Stimulated activated naive CD8-positive, alpha-beta T cell treated with anti-CD3 and anti-CD28 coated beads, Interleukin-15, Interleukin-2, amounts not matched to agents 100 ng/mL and 50 ng/mL, for 24 hours (primary cell): ENCODE results near the gene HIVEP1.
"Not testable (repeated sequence)": the region's sequence is repeated elsewhere in the genome, so short reads cannot be mapped to it uniquely, and the experiment has no call there.

Source experiments
- H3K27ac Mint-ChIP-seq: one replicate; pipeline ENCODE4 v1.8.0; 2021; ENCODE audit warnings: mild to moderate bottlenecking, mixed read lengths
- H3K27me3 Mint-ChIP-seq: one replicate; pipeline ENCODE4 v1.8.0; 2021; ENCODE audit warnings: mixed read lengths
- H3K36me3 Mint-ChIP-seq: one replicate; pipeline ENCODE4 v1.8.0; 2021; ENCODE audit warnings: low read depth, mixed read lengths
- H3K4me1 Mint-ChIP-seq: one replicate; pipeline ENCODE4 v1.8.0; 2021; ENCODE audit warnings: low read depth, mixed read lengths
- H3K4me3 Mint-ChIP-seq: one replicate; pipeline ENCODE4 v1.8.0; 2021; ENCODE audit warnings: mild to moderate bottlenecking, mixed read lengths
- H3K9me3 Mint-ChIP-seq: one replicate; pipeline ENCODE4 v1.8.0; 2021; ENCODE audit warnings: mixed read lengths

The HIVEP1 gene

DNA sequence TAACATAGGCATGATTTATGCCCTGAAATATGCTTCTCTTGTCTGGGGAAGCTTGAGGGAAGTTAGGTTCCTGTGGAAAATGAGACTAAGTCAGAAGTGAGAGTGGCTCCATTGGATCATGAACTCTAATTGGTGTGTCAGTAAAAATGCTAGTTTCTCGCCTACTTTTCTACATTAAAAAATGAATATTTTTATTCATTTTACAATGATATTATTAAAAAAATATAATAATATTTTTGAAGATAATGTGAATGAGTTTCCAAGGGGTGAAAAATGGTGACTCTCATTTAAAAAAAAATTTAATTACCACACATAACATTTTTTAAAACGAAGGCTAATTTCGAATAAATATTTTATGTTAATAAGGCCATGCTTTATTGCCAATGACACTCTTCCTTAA, 84.2 kb downstream of the HIVEP1 start:
- Mint-ChIP-seq H3K9me3 (no peaks in the 10 kb centered on the region), H3K4me3 (no peak overlapping the region), H3K27me3 (no peaks in the 10 kb centered on the region), H3K4me1 (peaks cover 20% of the 10 kb centered on the region), H3K27ac (no peak overlapping the region), H3K36me3 (peaks cover 35% of the 10 kb centered on the region)

DNA sequence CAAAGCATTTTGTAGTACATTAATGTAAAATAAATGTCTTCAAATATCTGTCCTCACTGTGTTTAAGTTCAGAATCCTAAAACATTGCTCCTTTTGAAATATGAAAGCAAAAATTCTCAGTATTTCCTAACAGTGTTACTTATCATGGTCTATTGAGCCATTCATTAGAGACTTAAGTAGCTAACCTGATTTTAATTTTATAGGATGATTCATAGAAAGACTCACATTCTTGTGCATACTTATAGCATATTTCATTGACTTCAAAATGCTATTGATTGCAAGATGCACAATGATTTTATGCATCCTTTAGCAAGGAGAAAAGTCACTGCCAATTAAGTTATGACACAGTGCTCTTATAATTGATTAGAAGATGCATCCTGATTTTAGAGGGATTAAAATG, 85.7 kb downstream of the HIVEP1 start:
- Mint-ChIP-seq H3K36me3 (peaks cover 23% of the 10 kb centered on the region), H3K9me3 (no peaks in the 10 kb centered on the region), H3K27ac (no peak overlapping the region), H3K27me3 (no peaks in the 10 kb centered on the region), H3K4me1 (peaks cover 31% of the 10 kb centered on the region), H3K4me3 (no peak overlapping the region)

DNA sequence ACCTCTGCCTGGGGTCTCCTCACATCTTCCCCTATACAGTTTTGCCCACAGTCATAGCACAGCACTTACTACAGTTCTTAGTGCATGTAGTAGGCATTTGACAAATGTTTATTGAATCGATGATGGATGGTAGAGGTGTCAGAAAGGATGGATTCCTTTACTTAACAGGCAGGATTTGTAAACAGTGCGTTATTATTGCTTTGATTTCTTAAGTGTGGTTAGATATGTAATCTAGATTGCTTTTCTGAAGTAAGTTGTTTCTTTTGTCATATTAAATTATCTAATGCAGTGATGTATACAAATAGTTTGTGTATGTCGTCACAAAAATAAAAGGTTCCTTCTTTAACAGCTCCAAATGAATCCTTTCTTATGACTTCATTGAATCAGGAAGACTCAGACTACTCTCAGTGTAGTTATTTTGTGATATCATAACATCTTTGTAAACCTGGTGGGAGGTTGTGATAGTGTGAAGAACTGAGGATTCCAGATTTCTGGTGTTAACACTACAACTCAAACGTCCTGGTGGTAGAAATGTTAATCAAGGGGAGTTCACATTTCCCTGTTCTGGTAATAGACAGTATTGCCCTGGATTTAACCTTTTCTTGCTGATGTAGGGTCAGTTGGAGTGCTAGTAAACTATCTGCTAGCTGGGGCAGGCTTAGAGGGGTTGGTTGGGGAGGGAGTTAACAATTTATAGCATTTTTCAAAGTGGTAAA, 87.7 kb downstream of the HIVEP1 start:
- H3K4me1 Mint-ChIP-seq: peaks cover 39% of the 10 kb centered on the region
- no peaks in the 10 kb centered on the region for H3K9me3 Mint-ChIP-seq
- peaks cover 11% of the 10 kb centered on the region for H3K36me3 Mint-ChIP-seq
- H3K27me3 Mint-ChIP-seq: no peaks in the 10 kb centered on the region
- H3K27ac Mint-ChIP-seq: no peak overlapping the region
- no peak overlapping the region for H3K4me3 Mint-ChIP-seq

DNA sequence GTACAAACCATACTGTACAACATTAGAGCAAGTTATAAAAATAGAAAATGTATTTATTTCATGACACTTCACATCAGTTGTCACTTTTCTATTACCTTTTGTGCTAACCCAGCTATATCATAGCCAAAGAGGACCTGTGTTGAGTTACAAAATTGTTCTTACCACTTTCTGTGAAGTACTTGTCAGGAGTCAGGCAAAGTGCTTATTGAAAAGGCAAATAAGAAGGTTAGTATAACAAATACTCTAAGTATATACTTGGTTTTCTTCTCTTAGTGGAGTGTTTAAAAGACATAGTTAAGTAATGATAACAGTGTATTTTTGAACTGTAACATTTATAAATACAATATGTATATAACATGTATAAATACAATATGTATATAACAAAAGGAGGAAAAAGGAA, 88.9 kb downstream of the HIVEP1 start:
- H3K27me3 Mint-ChIP-seq: no peaks in the 10 kb centered on the region
- H3K36me3 Mint-ChIP-seq: peaks cover 6% of the 10 kb centered on the region
- no peaks in the 10 kb centered on the region for H3K9me3 Mint-ChIP-seq
- H3K4me3 Mint-ChIP-seq: no peak overlapping the region
- no peak overlapping the region for H3K27ac Mint-ChIP-seq
- peaks cover 31% of the 10 kb centered on the region for H3K4me1 Mint-ChIP-seq

DNA sequence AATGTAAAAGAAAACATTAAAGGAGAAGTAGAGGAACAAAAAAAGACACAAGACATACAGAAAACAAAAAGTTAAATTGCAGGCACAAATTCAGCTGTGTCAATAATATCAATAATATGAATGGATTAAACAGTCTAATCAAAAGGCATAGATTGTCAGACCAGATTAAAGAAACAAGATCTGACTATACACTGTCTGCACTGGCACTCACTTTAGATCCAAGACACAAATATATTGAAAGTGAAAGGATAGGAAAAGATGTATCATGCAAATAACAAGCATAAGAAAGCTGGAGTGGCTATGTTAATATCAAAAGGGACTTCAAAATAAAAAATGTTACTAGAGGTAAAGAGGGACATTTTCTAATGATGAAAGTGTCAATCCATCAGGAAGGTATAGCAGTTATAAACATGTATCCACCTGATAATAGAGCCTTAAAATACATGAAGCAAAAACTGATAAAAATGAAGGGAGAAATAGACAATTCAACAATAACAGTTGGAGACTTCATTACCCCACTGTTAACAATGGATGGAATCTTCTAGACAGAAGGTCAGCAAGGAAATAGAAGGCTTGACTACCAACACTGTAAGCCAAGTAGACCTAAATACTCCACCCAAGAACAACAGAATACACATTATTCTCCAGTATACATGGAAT, 89.7 kb downstream of the HIVEP1 start:
- no peak overlapping the region for H3K27ac Mint-ChIP-seq
- H3K9me3 Mint-ChIP-seq: no peaks in the 10 kb centered on the region
- no peaks in the 10 kb centered on the region for H3K27me3 Mint-ChIP-seq
- H3K4me1 Mint-ChIP-seq: peaks cover 31% of the 10 kb centered on the region
- peaks cover 9% of the 10 kb centered on the region for H3K36me3 Mint-ChIP-seq
- H3K4me3 Mint-ChIP-seq: no peak overlapping the region

DNA sequence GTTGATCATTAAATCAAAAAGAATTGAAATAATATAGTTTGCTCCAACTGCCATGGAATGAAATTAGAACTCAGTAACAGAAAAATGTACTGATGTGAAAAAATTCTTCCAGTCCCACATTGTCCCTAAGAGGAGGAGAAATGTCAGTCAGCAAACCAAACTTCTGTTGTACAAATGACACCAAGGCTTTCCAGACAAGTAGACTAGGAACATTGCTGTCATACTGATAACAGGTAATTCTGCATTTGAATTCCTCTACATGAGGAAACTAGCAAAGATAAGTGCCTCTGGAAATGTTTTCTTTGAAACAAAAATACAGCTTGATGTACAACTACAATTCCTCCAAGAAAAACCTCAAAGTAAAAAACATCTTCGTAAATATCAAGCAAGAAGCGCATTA, 90.2 kb downstream of the HIVEP1 start:
- Mint-ChIP-seq H3K4me1 (peaks cover 31% of the 10 kb centered on the region), H3K9me3 (no peaks in the 10 kb centered on the region), H3K36me3 (peaks cover 15% of the 10 kb centered on the region), H3K4me3 (no peak overlapping the region), H3K27ac (no peak overlapping the region), H3K27me3 (no peaks in the 10 kb centered on the region)

DNA sequence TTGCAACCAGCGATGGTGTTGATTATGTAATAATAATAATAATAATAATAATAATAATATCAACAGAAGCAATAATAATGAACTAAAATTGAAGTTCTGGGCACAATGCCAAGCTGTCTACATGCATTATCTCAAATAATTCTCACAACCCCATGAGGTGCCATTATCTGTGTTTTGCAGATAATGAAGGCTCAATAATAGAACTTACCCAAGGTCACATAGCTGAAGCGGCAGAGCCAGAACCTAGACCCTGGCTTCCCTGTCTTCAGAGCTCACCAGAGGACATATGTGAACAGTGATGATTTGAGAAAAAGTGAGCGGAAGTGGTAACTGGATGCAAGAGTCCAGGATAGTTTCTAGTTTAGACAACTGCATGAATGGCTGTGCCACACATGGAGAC, 91.0 kb downstream of the HIVEP1 start:
- Mint-ChIP-seq H3K9me3 (no peaks in the 10 kb centered on the region), H3K27ac (no peak overlapping the region), H3K4me1 (peaks cover 27% of the 10 kb centered on the region), H3K4me3 (no peak overlapping the region), H3K36me3 (peaks cover 23% of the 10 kb centered on the region), H3K27me3 (no peaks in the 10 kb centered on the region)

DNA sequence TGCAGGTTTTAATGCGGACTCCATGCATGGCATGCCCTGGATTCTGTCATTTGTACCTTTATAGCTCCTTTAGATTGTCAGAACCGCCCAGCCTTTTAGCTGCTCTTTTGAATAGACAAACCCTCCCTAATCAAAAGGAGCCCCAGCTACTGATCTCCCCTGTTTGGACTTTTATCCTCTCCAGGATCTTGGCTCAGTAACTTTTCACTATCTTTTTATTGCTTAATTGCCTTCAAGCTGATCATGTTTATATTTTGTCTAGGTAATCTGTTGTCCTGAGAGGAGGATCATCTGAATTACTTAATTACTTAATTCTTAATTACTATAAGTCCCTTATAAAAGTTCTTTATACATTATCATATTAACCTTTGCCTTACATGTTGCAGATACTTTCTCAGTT, 93.2 kb downstream of the HIVEP1 start:
- Mint-ChIP-seq H3K4me3 (no peak overlapping the region), H3K27me3 (no peaks in the 10 kb centered on the region), H3K9me3 (no peaks in the 10 kb centered on the region), H3K4me1 (peaks cover 32% of the 10 kb centered on the region), H3K36me3 (peaks cover 27% of the 10 kb centered on the region), H3K27ac (no peak overlapping the region)

DNA sequence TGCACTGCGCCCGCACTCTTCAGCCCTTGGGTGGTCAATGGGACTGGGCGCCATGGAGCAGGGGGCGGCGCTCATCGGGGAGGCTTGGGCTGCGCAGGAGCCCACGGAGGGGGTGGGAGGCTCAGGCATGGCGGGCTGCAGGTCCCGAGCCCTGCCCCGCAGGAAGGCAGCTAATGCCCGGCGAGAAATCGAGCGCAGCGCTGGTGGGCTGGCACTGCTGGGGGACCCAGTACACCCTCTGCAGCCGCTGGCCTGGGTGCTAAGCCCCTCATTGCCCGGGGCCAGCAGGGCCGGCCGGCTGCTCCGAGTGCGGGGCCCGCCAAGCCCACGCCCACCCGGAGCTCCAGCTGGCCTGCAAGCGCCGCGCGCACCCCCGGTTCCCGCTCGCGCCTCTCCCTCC, 96.3 kb downstream of the HIVEP1 start:
- H3K27me3 Mint-ChIP-seq, H3K4me3 Mint-ChIP-seq, H3K27ac Mint-ChIP-seq, H3K9me3 Mint-ChIP-seq: not testable (repeated sequence)
- Mint-ChIP-seq H3K4me1 (peaks cover 38% of the 10 kb centered on the region), H3K36me3 (peaks cover 45% of the 10 kb centered on the region)

DNA sequence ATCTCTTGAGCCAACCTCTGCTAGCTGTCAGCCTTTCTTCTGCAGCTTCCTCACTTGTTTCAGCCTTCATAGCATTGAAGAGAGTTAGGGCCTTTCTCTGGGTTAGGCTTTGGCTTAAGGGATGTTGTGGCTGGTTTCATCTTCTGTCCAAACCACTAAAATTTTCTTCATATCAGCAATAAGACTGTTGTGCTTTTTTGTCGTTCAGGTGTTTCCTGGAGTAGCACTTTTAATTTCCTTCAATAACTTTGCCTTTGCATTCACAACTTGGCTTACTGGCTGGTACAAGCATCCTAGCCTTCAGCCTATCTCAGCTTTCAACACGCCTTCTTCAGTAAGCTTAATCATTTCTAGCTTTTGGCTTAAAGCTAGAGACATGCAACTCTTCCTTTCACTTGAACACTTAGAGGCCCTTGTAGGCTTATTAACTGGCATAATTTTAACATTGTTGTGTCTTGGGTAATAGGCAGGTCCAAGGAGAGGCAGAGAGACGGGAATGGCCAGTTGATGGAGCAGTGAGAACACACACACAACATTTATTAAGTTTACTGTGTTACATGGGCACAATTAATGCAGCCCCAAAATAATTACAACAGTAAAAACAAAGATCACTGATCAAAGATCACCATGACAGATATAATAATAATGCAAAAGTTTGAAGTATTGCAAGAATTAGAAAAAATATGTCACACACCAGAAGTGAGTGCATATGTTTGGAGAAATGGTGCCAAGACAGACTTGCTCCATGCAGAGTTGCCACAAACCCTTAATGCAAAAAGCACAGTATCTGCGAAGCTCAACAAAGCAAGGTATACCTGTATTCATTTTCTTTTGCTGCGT, 98.6 kb downstream of the HIVEP1 start:
- Mint-ChIP-seq H3K27me3 (no peaks in the 10 kb centered on the region), H3K4me1 (peaks cover 53% of the 10 kb centered on the region), H3K36me3 (peaks cover 66% of the 10 kb centered on the region), H3K4me3 (no peak overlapping the region), H3K27ac (no peak overlapping the region), H3K9me3 (peaks cover 4% of the 10 kb centered on the region)

DNA sequence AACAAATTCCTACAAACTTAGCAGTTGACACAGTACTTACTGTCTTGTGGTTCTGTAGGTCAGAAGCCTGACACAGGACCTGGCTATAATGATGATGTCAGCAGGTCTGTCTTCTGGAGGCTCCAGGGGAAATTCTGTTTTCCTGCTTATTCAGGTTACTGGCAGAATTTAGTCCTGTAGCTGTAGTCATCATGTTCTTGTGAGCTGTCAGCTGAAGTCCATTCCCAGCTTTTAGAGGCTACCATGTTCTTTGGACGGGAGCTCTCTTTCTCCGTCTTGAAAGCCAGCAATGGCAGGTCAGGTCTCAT, 99.2 kb downstream of the HIVEP1 start:
- H3K9me3 Mint-ChIP-seq: peaks cover 10% of the 10 kb centered on the region
- peaks cover 72% of the 10 kb centered on the region for H3K36me3 Mint-ChIP-seq
- no peak overlapping the region for H3K27ac Mint-ChIP-seq
- H3K4me3 Mint-ChIP-seq: no peak overlapping the region
- no peaks in the 10 kb centered on the region for H3K27me3 Mint-ChIP-seq
- peaks cover 58% of the 10 kb centered on the region for H3K4me1 Mint-ChIP-seq

DNA sequence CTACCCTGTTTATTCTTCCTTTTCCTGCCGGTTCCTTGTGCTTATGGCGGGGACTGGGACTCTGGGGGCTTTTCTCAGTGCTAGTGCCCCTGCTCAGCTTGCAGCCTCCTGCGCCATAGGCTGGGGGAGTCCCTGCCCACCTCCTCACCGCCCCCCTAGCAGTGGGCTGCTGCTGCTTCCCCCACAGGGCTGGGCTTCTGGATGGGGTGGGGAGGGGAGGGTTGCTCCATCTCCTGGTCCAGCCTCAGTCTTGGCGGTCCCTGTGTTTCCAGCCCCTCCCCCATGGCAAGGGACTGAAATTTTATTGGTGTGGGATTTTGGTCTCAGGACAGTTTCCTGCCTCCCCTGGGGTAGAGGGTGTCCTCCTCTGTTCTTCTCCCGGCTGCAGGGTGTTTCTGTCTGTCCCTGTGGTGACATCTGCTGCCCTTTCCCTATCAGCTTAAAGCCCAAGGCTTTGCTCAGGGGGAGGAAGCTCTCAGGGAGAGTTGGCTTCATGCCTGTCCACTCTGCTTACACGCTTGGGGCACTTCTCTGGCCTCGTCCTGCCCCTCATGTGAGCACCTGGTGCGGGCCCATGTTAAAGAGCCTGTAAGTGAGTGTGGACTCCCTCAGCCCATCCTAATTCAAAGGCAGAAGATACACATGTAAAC, 100.6 kb downstream of the HIVEP1 start:
- Mint-ChIP-seq H3K4me3 (peak overlapping the region; percentile 35), H3K27me3 (no peaks in the 10 kb centered on the region), H3K36me3 (peaks cover 70% of the 10 kb centered on the region), H3K9me3 (peaks cover 19% of the 10 kb centered on the region), H3K4me1 (peaks cover 62% of the 10 kb centered on the region), H3K27ac (peak overlapping the region; percentile 62)

DNA sequence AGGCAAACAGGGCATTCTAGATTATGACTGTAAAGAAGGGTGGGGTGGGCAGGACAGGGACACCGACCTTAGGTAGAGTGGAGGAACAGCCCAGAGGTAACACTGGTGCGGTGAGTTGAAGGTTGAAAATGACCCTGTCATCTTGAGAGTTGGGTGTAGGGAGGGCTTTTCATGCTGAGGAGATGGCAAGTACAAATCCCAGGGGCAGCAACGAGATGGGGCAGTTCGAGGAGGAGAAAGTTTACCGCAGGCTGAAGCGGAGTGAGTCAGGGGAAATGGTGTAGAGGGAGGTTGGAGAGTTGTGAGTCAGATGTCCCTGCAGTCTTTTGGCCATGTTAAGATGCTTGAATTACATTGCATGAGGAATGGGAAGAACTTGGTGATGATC, 101.1 kb downstream of the HIVEP1 start:
- Mint-ChIP-seq H3K27me3 (no peaks in the 10 kb centered on the region), H3K27ac (peak overlapping the region; percentile 62), H3K4me3 (peak overlapping the region; percentile 35), H3K9me3 (peaks cover 19% of the 10 kb centered on the region), H3K4me1 (peaks cover 64% of the 10 kb centered on the region), H3K36me3 (peaks cover 68% of the 10 kb centered on the region)

DNA sequence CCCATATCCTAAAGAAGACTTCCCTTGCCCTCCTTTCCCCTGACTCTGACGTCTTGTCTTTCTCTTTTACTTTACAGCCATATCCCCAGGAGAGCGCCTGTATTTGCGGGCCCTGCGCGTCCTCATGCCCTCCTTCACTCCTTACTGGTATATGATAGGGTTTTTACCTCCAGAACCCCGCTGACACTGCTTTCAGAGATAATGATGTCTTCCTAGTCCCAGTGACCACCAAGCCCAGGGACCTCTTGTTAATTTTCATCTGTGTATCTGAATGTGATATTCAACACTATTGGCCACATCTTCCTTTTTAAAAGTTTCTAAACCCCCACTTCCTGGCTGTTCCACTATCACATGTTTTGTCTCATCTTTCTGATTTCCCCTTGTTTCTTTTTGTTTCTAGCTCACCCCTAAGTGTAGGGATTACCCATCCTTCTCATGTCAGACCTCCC, 102.0 kb downstream of the HIVEP1 start:
- Mint-ChIP-seq H3K27me3 (no peaks in the 10 kb centered on the region), H3K27ac (peak overlapping the region; percentile 73), H3K36me3 (peaks cover 68% of the 10 kb centered on the region), H3K4me1 (peaks cover 73% of the 10 kb centered on the region), H3K4me3 (peak overlapping the region; percentile 43), H3K9me3 (peaks cover 19% of the 10 kb centered on the region)

DNA sequence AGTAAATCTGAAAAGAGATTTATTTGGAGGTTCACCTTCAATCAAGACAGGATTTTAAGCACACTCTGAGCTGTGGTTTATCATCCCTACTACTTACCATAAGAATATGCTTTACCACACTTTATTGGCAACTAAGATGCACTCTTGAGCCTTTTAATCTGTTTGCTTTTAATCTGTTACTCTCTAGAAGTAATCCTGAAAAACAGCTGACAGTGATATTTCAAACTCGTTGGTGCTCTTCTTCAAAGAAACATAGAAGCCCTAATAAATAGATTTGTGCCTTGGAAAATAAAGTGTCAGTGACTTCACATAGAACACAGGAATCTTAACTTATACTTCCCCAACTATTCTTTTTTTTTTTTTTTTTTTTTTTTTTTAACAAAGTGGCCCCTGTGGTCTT, 102.9 kb downstream of the HIVEP1 start:
- H3K27me3 Mint-ChIP-seq: no peaks in the 10 kb centered on the region
- H3K9me3 Mint-ChIP-seq: peaks cover 19% of the 10 kb centered on the region
- H3K4me1 Mint-ChIP-seq: peaks cover 74% of the 10 kb centered on the region
- no peak overlapping the region for H3K4me3 Mint-ChIP-seq
- no peak overlapping the region for H3K27ac Mint-ChIP-seq
- H3K36me3 Mint-ChIP-seq: peaks cover 68% of the 10 kb centered on the region
